Keratinocyte (primary cell): ENCODE results near the gene SIGLEC8. TPM values are rescaled to one million over a fixed set of nuclear protein-coding genes. Genes with fewer than 3 reads are reported as not detected.

Source experiments
- DNase-seq: peaks from one replicate; pipeline ENCODE4 v3.0.0-alpha.2; 2011; ENCODE audit warnings: low read depth, missing footprints, low spot score
- FAIRE-seq: peaks from 2 replicates; lab custom pipeline; 2011; peaks lifted over from hg19 to GRCh38; lab: Jason Lieb, UNC
- H2AFZ ChIP-seq: 2 replicates; pipeline ENCODE4 v1.6.0; 2012; ENCODE audit warnings: low read length, control low read depth, inconsistent platforms; ENCODE audit not compliant: control insufficient read depth
- H3K27ac ChIP-seq: 2 replicates; pipeline ENCODE4 v1.5.1; 2011; ENCODE audit warnings: low read length; ENCODE audit not compliant: control insufficient read depth, insufficient read depth
- H3K27me3 ChIP-seq: 3 replicates; pipeline ENCODE4 v1.6.0; 2011; ENCODE audit warnings: low read length; ENCODE audit not compliant: control insufficient read depth, insufficient read depth; ENCODE audit errors: extremely low read depth
- H3K36me3 ChIP-seq, 2 experiments: 2 replicates in 1 of 2; 3 replicates in 1 of 2; pipeline ENCODE4 v1.5.1; 2011; ENCODE audit warnings: low read length in 2 of 2, mild to moderate bottlenecking in 1 of 2; ENCODE audit not compliant: control insufficient read depth in 2 of 2, insufficient read depth in 2 of 2; ENCODE audit errors: extremely low read depth in 1 of 2
- H3K4me1 ChIP-seq: 3 replicates; pipeline ENCODE4 v1.5.1; 2011; ENCODE audit warnings: low read length; ENCODE audit not compliant: control insufficient read depth, insufficient read depth; ENCODE audit errors: extremely low read depth
- H3K4me2 ChIP-seq: 3 replicates; pipeline ENCODE4 v1.6.0; 2011; ENCODE audit warnings: low read depth, low read length; ENCODE audit not compliant: control insufficient read depth, insufficient read depth; ENCODE audit errors: extremely low read depth
- H3K4me3 ChIP-seq, 3 experiments: fragments of 200-600 bp in 1 of 3; sonication (generic) in 1 of 3; 2 replicates in 2 of 3; 3 replicates in 1 of 3; pipeline ENCODE4 v1.5.1; 2011 to 2016; ENCODE audit warnings: low read length in 3 of 3, mild to moderate bottlenecking in 3 of 3, control low read depth in 2 of 3, inconsistent platforms in 1 of 3, low read depth in 1 of 3, mixed read lengths in 1 of 3, mixed run types in 1 of 3, moderate library complexity in 1 of 3; ENCODE audit not compliant: control insufficient read depth in 2 of 3, insufficient read depth in 2 of 3; ENCODE audit errors: extremely low read depth in 1 of 3
- H3K79me2 ChIP-seq: 2 replicates; pipeline ENCODE4 v1.6.0; 2012; ENCODE audit warnings: low read length; ENCODE audit not compliant: control insufficient read depth, insufficient read depth
- H3K9ac ChIP-seq: 3 replicates; pipeline ENCODE4 v1.6.0; 2011; ENCODE audit warnings: low read length; ENCODE audit not compliant: control insufficient read depth, insufficient read depth; ENCODE audit errors: extremely low read depth
- H3K9me1 ChIP-seq: 3 replicates; pipeline ENCODE4 v1.6.0; 2011; ENCODE audit warnings: low read length; ENCODE audit not compliant: control insufficient read depth, insufficient read depth; ENCODE audit errors: extremely low read depth
- H3K9me3 ChIP-seq: 2 replicates; pipeline ENCODE4 v1.5.1; 2012; ENCODE audit warnings: low read depth, low read length; ENCODE audit not compliant: control insufficient read depth
- H4K20me1 ChIP-seq: 3 replicates; pipeline ENCODE4 v1.6.0; 2011; ENCODE audit warnings: low read length; ENCODE audit not compliant: control insufficient read depth, insufficient read depth; ENCODE audit errors: extremely low read depth
- EZH2 ChIP-seq: IDR thresholded peaks from one replicate; pipeline ENCODE4 v1.6.1; 2012; ENCODE audit warnings: inconsistent platforms, mild to moderate bottlenecking, low read length, moderate library complexity
- dilution Hi-C: fragments of 300-500 bp; cut with MboI; formaldehyde crosslinking; loops from one replicate; pipeline ENCODE4 v1.7.0; 2020; ENCODE audit warnings: low sequenced_read_pairs; ENCODE audit not compliant: extremely low pct_ligation_motif_present
- polyA plus RNA-seq, 5 experiments: library from polyadenylated mRNA; depleted of rRNA in 3 of 5; stranded (reverse) in 3 of 5; stranded (forward) in 1 of 5; unstranded in 1 of 5; fragments of >200 nt; gene quantifications; 1 replicate in 1 of 5; 2 replicates in 3 of 5; 3 replicates in 1 of 5; pipeline versions ENCODE4 v1.2.1 to v1.2.3, GENCODE V29; 2011 to 2012; ENCODE audit warnings: missing spikeins in 2 of 5, low read depth in 1 of 5, low replicate concordance in 1 of 5
- TF ChIP-seq, protein P1 (sequence below), 3 experiments: IDR thresholded peaks in 1 of 3; conservative IDR thresholded peaks in 1 of 3; optimal IDR thresholded peaks in 1 of 3; 2 replicates in 2 of 3; 3 replicates in 1 of 3; pipeline versions ENCODE3 to v1.5.1; 2011; ENCODE audit warnings: low read length in 3 of 3, mild to moderate bottlenecking in 3 of 3, moderate library complexity in 2 of 3, control low read depth in 1 of 3, inconsistent platforms in 1 of 3; ENCODE audit not compliant: insufficient read depth in 2 of 3; ENCODE audit errors: extremely low read depth in 1 of 3

SIGLEC8 gene
- polyA plus RNA-seq, 1 donor (not counting 4 experiments of a cell fraction or from before 2014, with no cell fraction given), result not detected

DNA sequence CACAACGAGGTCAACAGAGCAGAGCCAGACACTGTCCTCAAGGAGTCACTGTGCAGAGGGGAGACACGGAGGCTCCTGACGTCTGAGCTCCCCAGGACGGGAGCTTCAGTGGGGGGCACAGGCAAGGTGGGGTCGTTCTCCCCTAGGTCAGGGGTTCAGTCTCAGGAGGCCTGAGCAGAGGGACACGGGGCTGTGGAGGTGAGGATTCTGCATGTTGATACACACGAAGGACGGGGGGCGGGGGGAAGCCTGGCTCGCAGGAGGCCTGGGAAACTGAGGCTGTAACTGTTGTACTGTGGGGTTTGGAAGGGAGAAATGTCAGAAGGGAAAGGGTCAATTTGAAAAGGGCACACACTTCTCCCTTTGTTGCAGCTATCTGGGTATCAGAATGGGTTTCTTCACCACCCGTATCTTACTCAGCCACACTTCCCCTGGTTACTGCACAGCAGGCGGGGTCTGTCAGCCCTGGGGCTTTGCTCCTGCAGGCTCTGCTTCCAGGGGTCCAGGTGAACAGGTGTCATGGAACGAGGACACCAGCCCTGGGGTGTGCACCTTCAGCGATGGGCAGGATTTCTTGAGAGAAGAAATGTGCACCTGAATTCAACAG is 748 bp upstream of the SIGLEC8 start:
- Histone ChIP-seq H3K9me3 (no peaks in the 10 kb centered on the region), H3K9ac (no peak overlapping the region), H3K4me2 (no peak overlapping the region), H4K20me1 (no peaks in the 10 kb centered on the region), H3K9me1 (no peaks in the 10 kb centered on the region), H3K27me3 (no peaks in the 10 kb centered on the region), H3K79me2 (no peaks in the 10 kb centered on the region), H2AFZ (no peak overlapping the region), H3K36me3 (no peaks in the 10 kb centered on the region), H3K4me1 (no peaks in the 10 kb centered on the region), H3K27ac (no peak overlapping the region), H3K4me3 (no peak overlapping the region)
- dilution Hi-C loops, result no loop called here
- DNase-seq (no peak), FAIRE-seq (no peak)
- TF ChIP-seq, protein P1, sequence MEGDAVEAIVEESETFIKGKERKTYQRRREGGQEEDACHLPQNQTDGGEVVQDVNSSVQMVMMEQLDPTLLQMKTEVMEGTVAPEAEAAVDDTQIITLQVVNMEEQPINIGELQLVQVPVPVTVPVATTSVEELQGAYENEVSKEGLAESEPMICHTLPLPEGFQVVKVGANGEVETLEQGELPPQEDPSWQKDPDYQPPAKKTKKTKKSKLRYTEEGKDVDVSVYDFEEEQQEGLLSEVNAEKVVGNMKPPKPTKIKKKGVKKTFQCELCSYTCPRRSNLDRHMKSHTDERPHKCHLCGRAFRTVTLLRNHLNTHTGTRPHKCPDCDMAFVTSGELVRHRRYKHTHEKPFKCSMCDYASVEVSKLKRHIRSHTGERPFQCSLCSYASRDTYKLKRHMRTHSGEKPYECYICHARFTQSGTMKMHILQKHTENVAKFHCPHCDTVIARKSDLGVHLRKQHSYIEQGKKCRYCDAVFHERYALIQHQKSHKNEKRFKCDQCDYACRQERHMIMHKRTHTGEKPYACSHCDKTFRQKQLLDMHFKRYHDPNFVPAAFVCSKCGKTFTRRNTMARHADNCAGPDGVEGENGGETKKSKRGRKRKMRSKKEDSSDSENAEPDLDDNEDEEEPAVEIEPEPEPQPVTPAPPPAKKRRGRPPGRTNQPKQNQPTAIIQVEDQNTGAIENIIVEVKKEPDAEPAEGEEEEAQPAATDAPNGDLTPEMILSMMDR (optimal IDR thresholded peaks at IDR 0.05 in 1 of 3, IDR thresholded peaks at IDR 0.05 in 1 of 3, conservative IDR thresholded peaks at IDR 0.05 in 1 of 3; ENCODE audit: extremely low read depth in 1 of 3, insufficient read depth in 2 of 3, low read length in 3 of 3), result no peak
- no peak for TF ChIP-seq EZH2

DNA sequence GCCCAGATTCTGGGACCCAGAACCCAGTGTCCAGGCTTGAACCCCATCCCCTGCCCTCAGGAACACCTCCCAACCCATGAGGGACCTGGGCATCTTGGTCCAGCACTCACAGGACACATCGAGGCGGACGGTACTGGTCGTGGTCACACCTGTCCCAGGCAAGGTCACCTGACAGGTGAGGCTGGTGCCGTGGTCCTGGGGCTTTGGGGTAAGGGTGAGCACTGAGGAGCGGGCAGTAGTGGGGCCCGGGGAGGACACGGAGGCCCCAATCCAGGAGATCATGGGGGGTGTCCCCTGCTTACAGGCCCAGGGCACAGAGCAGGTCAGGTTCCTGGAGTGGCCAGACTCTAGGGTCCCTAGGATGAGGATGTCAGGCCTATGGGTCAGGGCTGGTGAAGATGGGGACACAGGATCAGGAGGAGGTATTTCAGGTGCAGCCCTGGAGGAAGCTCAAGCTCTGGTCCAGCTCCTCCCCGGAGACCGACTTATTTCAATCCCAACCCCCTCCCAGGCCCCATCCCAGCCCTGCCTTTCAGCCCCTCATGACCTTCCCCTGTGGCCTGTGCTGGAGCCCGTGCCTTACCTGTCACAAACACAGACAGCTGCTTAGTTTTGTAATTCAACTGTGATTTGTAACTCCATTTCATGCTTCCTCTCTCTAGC is 772 bp downstream of the SIGLEC8 start:
- no peak overlapping the region for H3K27ac ChIP-seq
- no peak overlapping the region for H3K4me2 ChIP-seq
- H3K9me3 ChIP-seq, result no peaks in the 10 kb centered on the region
- DNase-seq (no peak), FAIRE-seq (no peak)
- H3K9ac ChIP-seq, result no peak overlapping the region
- H3K4me1 ChIP-seq, result no peaks in the 10 kb centered on the region
- H4K20me1 ChIP-seq, result no peaks in the 10 kb centered on the region
- TF ChIP-seq EZH2, result no peak
- TF ChIP-seq, protein P1 (optimal IDR thresholded peaks at IDR 0.05 in 1 of 3, IDR thresholded peaks at IDR 0.05 in 1 of 3, conservative IDR thresholded peaks at IDR 0.05 in 1 of 3; ENCODE audit: extremely low read depth in 1 of 3, insufficient read depth in 2 of 3, low read length in 3 of 3), result no peak
- dilution Hi-C loops, result no loop called here
- no peaks in the 10 kb centered on the region for H3K79me2 ChIP-seq
- H2AFZ ChIP-seq, result no peak overlapping the region
- H3K9me1 ChIP-seq, result no peaks in the 10 kb centered on the region
- no peak overlapping the region for H3K4me3 ChIP-seq
- no peaks in the 10 kb centered on the region for H3K27me3 ChIP-seq
- H3K36me3 ChIP-seq, result no peaks in the 10 kb centered on the region
